ENCODE results near the gene MCUB.
A peak's percentile ranks its signal among the peaks of the same experiment; 100 is the strongest.
"Not testable (repeated sequence)": the region's sequence is repeated elsewhere in the genome, so short reads cannot be mapped to it uniquely, and the experiment has no call there.

MCUB gene

DNA sequence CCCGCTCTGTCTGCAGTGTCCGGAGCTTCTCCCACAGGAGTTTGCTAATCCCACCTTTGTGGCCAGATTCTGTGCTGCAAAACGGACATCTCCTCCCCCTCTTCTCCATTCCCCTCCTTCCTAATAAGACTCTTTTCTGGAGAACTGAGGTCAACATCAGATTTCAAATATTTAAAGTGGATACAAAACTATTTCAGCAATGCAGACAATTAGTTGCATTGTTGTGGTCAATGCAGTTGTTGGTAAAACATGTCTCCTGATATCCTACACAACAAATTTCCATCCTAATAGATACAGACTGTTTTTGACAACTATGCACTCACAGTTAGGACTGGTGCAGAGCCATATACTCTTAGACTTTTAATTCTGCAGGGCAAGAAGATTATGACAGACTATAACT is 5.1 kb upstream of the MCUB start:
- Histone ChIP-seq H2AFZ (ENCODE audit: low read length) (no peak overlapping the region), H3K4me1 (ENCODE audit: insufficient read depth, low read length, poor library complexity, severe bottlenecking) (no peaks in the 10 kb centered on the region)

DNA sequence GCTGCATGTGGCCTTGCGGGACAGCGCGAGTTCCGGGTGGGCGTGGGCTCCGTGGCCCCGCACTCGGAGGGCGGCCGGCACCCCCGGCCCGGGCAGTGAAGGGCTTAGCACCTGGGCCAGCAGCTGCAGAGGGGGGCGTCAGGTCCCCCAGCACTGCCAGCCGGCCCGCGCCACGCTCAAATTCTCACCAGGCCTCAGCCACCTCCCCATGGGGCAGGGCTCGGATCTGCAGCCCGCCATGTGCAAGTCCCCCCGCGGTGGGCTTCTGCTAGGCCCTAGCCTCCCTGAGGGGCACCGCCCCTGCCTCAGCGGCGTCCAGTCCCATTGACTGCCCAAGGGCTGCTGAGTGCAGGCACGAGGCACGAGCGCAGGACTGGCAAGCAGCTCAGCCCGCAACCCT is 2.6 kb upstream of the MCUB start:
- Histone ChIP-seq H2AFZ (ENCODE audit: low read length) (no peak overlapping the region), H3K4me3 (ENCODE audit: low read length, poor library complexity, severe bottlenecking) (no peak overlapping the region), H3K9me3 (ENCODE audit: insufficient read depth, low read depth, low read length) (no peaks in the 10 kb centered on the region), H3K36me3 (ENCODE audit: insufficient read depth, low read length) (no peaks in the 10 kb centered on the region), H3K9ac (ENCODE audit: low read depth, low read length, poor library complexity, severe bottlenecking) (no peak overlapping the region), H3K79me2 (ENCODE audit: insufficient read depth, low read length) (peaks cover 4% of the 10 kb centered on the region; the same call in 1 of the 2 replicates), H3K9me2 (replicated peaks; ENCODE audit: low read depth, low read length) (no peaks in the 10 kb centered on the region), H3K4me1 (ENCODE audit: insufficient read depth, low read length, poor library complexity, severe bottlenecking) (peaks cover 13% of the 10 kb centered on the region), H3K4me2 (ENCODE audit: low read depth, low read length, poor library complexity, severe bottlenecking) (no peak overlapping the region), H3F3A (ENCODE audit: low read depth) (no peaks in the 10 kb centered on the region), H4K20me1 (ENCODE audit: insufficient read depth, low read length, poor library complexity, severe bottlenecking) (no peaks in the 10 kb centered on the region), H3K27me3 (ENCODE audit: insufficient read depth, low read length, poor library complexity, severe bottlenecking) (no peaks in the 10 kb centered on the region)
- TF ChIP-seq, protein P1, sequence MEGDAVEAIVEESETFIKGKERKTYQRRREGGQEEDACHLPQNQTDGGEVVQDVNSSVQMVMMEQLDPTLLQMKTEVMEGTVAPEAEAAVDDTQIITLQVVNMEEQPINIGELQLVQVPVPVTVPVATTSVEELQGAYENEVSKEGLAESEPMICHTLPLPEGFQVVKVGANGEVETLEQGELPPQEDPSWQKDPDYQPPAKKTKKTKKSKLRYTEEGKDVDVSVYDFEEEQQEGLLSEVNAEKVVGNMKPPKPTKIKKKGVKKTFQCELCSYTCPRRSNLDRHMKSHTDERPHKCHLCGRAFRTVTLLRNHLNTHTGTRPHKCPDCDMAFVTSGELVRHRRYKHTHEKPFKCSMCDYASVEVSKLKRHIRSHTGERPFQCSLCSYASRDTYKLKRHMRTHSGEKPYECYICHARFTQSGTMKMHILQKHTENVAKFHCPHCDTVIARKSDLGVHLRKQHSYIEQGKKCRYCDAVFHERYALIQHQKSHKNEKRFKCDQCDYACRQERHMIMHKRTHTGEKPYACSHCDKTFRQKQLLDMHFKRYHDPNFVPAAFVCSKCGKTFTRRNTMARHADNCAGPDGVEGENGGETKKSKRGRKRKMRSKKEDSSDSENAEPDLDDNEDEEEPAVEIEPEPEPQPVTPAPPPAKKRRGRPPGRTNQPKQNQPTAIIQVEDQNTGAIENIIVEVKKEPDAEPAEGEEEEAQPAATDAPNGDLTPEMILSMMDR (conservative IDR thresholded peaks at IDR 0.05; ENCODE audit: low read length): no peak
- no peak for TF ChIP-seq EZH2phosphoT487 (IDR thresholded peaks at IDR 0.05; ENCODE audit: borderline replicate concordance)

More for the DNA sequence above, 5.1 kb upstream of the MCUB start:
- Histone ChIP-seq H3K4me3 (ENCODE audit: low read length, poor library complexity, severe bottlenecking) (no peak overlapping the region), H3K9me3 (ENCODE audit: insufficient read depth, low read depth, low read length) (no peaks in the 10 kb centered on the region), H3K36me3 (ENCODE audit: insufficient read depth, low read length) (no peaks in the 10 kb centered on the region), H3K9ac (ENCODE audit: low read depth, low read length, poor library complexity, severe bottlenecking) (no peak overlapping the region), H4K20me1 (ENCODE audit: insufficient read depth, low read length, poor library complexity, severe bottlenecking) (no peaks in the 10 kb centered on the region), H3K79me2 (ENCODE audit: insufficient read depth, low read length) (no peaks in the 10 kb centered on the region), H3K4me2 (ENCODE audit: low read depth, low read length, poor library complexity, severe bottlenecking) (no peak overlapping the region), H3F3A (ENCODE audit: low read depth) (no peaks in the 10 kb centered on the region), H3K9me2 (replicated peaks; ENCODE audit: low read depth, low read length) (no peaks in the 10 kb centered on the region), H3K27me3 (ENCODE audit: insufficient read depth, low read length, poor library complexity, severe bottlenecking) (no peaks in the 10 kb centered on the region)
- TF ChIP-seq, protein P1 (conservative IDR thresholded peaks at IDR 0.05; ENCODE audit: low read length): no peak
- no peak for TF ChIP-seq EZH2phosphoT487 (IDR thresholded peaks at IDR 0.05; ENCODE audit: borderline replicate concordance)

- not testable (repeated sequence) for H4K20me1 ChIP-seq (ENCODE audit: insufficient read depth, low read length, poor library complexity, severe bottlenecking); H3F3A ChIP-seq (ENCODE audit: low read depth); H3K4me3 ChIP-seq (ENCODE audit: low read length, poor library complexity, severe bottlenecking); H3K9me3 ChIP-seq (ENCODE audit: insufficient read depth, low read depth, low read length); H3K4me2 ChIP-seq (ENCODE audit: low read depth, low read length, poor library complexity, severe bottlenecking); H3K27me3 ChIP-seq (ENCODE audit: insufficient read depth, low read length, poor library complexity, severe bottlenecking); H3K9ac ChIP-seq (ENCODE audit: low read depth, low read length, poor library complexity, severe bottlenecking); H3K9me2 ChIP-seq (replicated peaks; ENCODE audit: low read depth, low read length); H3K79me2 ChIP-seq (ENCODE audit: insufficient read depth, low read length); H3K36me3 ChIP-seq (ENCODE audit: insufficient read depth, low read length); H2AFZ ChIP-seq (ENCODE audit: low read length)
- peaks cover 19% of the 10 kb centered on the region for H3K4me1 ChIP-seq (ENCODE audit: insufficient read depth, low read length, poor library complexity, severe bottlenecking)
Observed at GRCh38 chr4:109558095-109558494, 2.0 kb upstream of the MCUB start.

DNA sequence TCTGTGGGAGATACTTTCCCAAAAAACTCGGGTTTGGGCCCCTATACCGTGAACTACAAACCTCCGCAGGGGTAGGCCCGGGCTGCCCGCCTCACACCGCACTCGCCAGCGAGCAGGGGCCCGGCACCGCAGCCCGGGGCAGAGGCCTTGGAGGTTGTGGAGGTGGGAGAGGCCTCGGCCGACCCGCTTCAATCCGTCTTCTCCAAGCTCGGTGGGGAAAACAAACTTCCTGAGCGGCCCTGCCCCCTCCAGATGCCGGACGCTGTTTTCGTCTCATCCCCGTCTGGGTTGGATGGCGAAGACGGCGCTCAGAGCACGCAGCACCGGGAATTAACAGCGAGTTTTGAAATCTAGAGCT is 442 bp upstream of the MCUB start:
- peak overlapping the region; percentile 80 for H3K9ac ChIP-seq (ENCODE audit: low read depth, low read length, poor library complexity, severe bottlenecking)

More for the DNA sequence above, 442 bp upstream of the MCUB start:
- Histone ChIP-seq H3K27me3 (ENCODE audit: insufficient read depth, low read length, poor library complexity, severe bottlenecking) (no peaks in the 10 kb centered on the region), H3K79me2 (ENCODE audit: insufficient read depth, low read length) (peaks cover 4% of the 10 kb centered on the region; the same call in 1 of the 2 replicates), H3F3A (ENCODE audit: low read depth) (no peaks in the 10 kb centered on the region), H2AFZ (ENCODE audit: low read length) (peak overlapping the region; percentile 81), H3K4me2 (ENCODE audit: low read depth, low read length, poor library complexity, severe bottlenecking) (peak overlapping the region; percentile 82), H3K4me3 (ENCODE audit: low read length, poor library complexity, severe bottlenecking) (peak overlapping the region; percentile 83), H3K36me3 (ENCODE audit: insufficient read depth, low read length) (no peaks in the 10 kb centered on the region), H4K20me1 (ENCODE audit: insufficient read depth, low read length, poor library complexity, severe bottlenecking) (no peaks in the 10 kb centered on the region), H3K9me3 (ENCODE audit: insufficient read depth, low read depth, low read length) (no peaks in the 10 kb centered on the region), H3K4me1 (ENCODE audit: insufficient read depth, low read length, poor library complexity, severe bottlenecking) (peaks cover 22% of the 10 kb centered on the region), H3K9me2 (replicated peaks; ENCODE audit: low read depth, low read length) (no peaks in the 10 kb centered on the region)
- no peak for TF ChIP-seq EZH2phosphoT487 (IDR thresholded peaks at IDR 0.05; ENCODE audit: borderline replicate concordance)
- TF ChIP-seq, protein P1 (conservative IDR thresholded peaks at IDR 0.05; ENCODE audit: low read length): no peak

Data from Loucy (cell line).